GM18951 (cell line): Measurements from ENCODE around the gene PPP2R1B.
"Not testable (repeated sequence)": the region's sequence is repeated elsewhere in the genome, so short reads cannot be mapped to it uniquely, and the experiment has no call there.

Experiments
- POLR2A ChIP-seq: IDR thresholded peaks from 4 replicates; pipeline ENCODE4 v1.6.1; 2011; ENCODE audit warnings: mild to moderate bottlenecking; ENCODE audit not compliant: insufficient read length, insufficient read depth; ENCODE audit errors: extremely low read depth
- in situ Hi-C: fragments of 300-500 bp; cut with MboI; formaldehyde crosslinking; loops from one replicate; pipeline ENCODE4 v1.12.0; 2022; ENCODE audit warnings: low sequenced_read_pairs, mixed read lengths, inconsistent platforms; ENCODE audit not compliant: unreplicated experiment

Gene PPP2R1B

GRCh38 chr11:111777094-111778046 lies 11.2 kb upstream of the PPP2R1B start:
- TF ChIP-seq POLR2A = no peak
- in situ Hi-C loops = no loop called here

GRCh38 chr11:111776398-111777093 lies 10.4 kb upstream of the PPP2R1B start:
- in situ Hi-C loops = no loop called here
- no peak for TF ChIP-seq POLR2A

GRCh38 chr11:111774955-111775710 lies 8.9 kb upstream of the PPP2R1B start:
- in situ Hi-C loops = no loop called here
- TF ChIP-seq POLR2A = no peak

GRCh38 chr11:111772535-111772934 lies 6.3 kb upstream of the PPP2R1B start:
- in situ Hi-C loops = no loop called here
- no peak for TF ChIP-seq POLR2A

- in situ Hi-C loops = not testable (repeated sequence)
Measured at GRCh38 chr11:111771205-111771604, 5.0 kb upstream of the PPP2R1B start.

- no peak for TF ChIP-seq POLR2A
- in situ Hi-C loops = no loop called here
Measured at GRCh38 chr11:111770581-111771134, 4.5 kb upstream of the PPP2R1B start.

- in situ Hi-C loops = loop anchor here (5.0 kb wide), 1 partner anchor 164 kb away; the partner anchor contains the start of gene SIK2
Measured at GRCh38 chr11:111766834-111767142, 599 bp upstream of the PPP2R1B start.

GRCh38 chr11:111765320-111765983 lies 737 bp downstream of the PPP2R1B start:
- no peak for TF ChIP-seq POLR2A
- in situ Hi-C loops = loop anchor here (5.0 kb wide), 1 partner anchor 163 kb away; the partner anchor contains the start of gene SIK2

More at GRCh38 chr11:111766834-111767142, 599 bp upstream of the PPP2R1B start:
- TF ChIP-seq POLR2A = no peak

- TF ChIP-seq POLR2A = no peak
- in situ Hi-C loops = loop anchor here (5.0 kb wide), 1 partner anchor 162 kb away; the partner anchor contains the start of gene SIK2
Measured at GRCh38 chr11:111764621-111765020, 1.6 kb downstream of the PPP2R1B start.

- in situ Hi-C loops = no loop called here
- TF ChIP-seq POLR2A = no peak
Measured at GRCh38 chr11:111762981-111763643, 3.1 kb downstream of the PPP2R1B start.

- no peak for TF ChIP-seq POLR2A
- in situ Hi-C loops = no loop called here
Measured at GRCh38 chr11:111762526-111762925, 3.7 kb downstream of the PPP2R1B start.

GRCh38 chr11:111761036-111761435 lies 5.2 kb downstream of the PPP2R1B start:
- no peak for TF ChIP-seq POLR2A
- in situ Hi-C loops = no loop called here
